ENCODE results near the gene ADCY6.

DNA sequence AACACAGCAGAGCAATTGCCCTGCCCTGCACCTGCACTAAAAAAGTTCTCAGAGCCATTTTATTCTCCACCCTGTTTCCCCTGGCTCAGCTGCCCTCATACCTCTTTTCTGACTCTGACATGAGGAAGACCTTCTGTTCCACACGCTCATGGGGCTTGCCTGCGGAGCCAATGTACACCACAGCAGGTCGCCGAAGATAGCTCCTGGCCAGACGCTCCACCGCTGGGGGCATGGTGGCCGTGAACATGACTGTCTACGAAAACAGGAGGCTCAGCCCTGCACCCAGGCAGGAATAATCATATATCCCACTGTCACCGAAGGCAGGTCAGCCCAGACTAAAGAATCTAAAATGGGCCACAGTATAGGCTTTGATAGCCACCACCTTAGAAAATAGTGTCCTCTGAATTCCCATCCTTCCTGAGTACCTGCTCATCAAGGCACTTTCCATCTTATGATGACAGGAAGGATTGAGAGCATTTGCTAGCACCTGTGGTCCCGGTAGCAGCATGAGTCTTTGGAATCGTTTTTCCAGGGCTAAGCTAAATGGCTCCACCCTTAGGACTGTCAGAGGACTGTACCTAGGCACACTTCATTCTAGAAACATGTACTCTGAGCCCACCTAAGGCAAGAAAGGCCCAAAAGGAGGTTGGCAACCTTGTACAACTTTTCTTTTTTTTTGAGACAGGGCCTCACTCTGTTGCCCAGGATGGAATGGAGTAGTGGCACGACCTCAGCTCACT lies 43.6 kb upstream of the ADCY6 start:
- TF ChIP-seq, protein P1, sequence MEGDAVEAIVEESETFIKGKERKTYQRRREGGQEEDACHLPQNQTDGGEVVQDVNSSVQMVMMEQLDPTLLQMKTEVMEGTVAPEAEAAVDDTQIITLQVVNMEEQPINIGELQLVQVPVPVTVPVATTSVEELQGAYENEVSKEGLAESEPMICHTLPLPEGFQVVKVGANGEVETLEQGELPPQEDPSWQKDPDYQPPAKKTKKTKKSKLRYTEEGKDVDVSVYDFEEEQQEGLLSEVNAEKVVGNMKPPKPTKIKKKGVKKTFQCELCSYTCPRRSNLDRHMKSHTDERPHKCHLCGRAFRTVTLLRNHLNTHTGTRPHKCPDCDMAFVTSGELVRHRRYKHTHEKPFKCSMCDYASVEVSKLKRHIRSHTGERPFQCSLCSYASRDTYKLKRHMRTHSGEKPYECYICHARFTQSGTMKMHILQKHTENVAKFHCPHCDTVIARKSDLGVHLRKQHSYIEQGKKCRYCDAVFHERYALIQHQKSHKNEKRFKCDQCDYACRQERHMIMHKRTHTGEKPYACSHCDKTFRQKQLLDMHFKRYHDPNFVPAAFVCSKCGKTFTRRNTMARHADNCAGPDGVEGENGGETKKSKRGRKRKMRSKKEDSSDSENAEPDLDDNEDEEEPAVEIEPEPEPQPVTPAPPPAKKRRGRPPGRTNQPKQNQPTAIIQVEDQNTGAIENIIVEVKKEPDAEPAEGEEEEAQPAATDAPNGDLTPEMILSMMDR (IDR thresholded peaks at IDR 0.05; ENCODE audit: low read length) = no peak
- no peak for TF ChIP-seq EZH2 (IDR thresholded peaks at IDR 0.05; ENCODE audit: borderline replicate concordance, low read length)
